ENCODE measurements around the gene DCBLD1.

- TF ChIP-seq CTCF (IDR thresholded peaks at IDR 0.05) (no peak), POLR2A (IDR thresholded peaks at IDR 0.05) (no peak)
These were observed 12.3 kb downstream of the DCBLD1 start for GRCh38 chr6:117494694-117495318.

All from Peyer's patch (tissue), 4 donors.